ENCODE data around the gene CIDEB.

The CIDEB gene

GRCh38 chr14:24312736-24313507, 5.1 kb upstream of the CIDEB start:
- DNase-seq (ENCODE audit: low read depth in 2 of 2) = no peak

GRCh38 chr14:24311837-24312615, 4.2 kb upstream of the CIDEB start:
- DNase-seq (ENCODE audit: low read depth in 2 of 2) = no peak

GRCh38 chr14:24310646-24311604, 3.1 kb upstream of the CIDEB start, which contains the start of gene LTB4R:
TSS of gene LTB4R (plus strand) at chr14:24311502. CDS start at chr14:24315652, 4,150 bp downstream.
- peak in 1 of 2 donors; percentile 44 for DNase-seq (ENCODE audit: low read depth in 2 of 2)

- no peak for DNase-seq (ENCODE audit: low read depth in 2 of 2)
These were observed 2.5 kb upstream of the CIDEB start for GRCh38 chr14:24310265-24310645.

GRCh38 chr14:24309538-24310264, 1.9 kb upstream of the CIDEB start, which contains the start of gene LTB4R2:
TSS of gene LTB4R2 (plus strand) at chr14:24310140. CDS start at chr14:24310665, 525 bp downstream.
- no peak for DNase-seq (ENCODE audit: low read depth in 2 of 2)

- no peak for DNase-seq (ENCODE audit: low read depth in 2 of 2)
These were observed 756 bp upstream of the CIDEB start for GRCh38 chr14:24308342-24309124.

- DNase-seq (ENCODE audit: low read depth in 2 of 2) = no peak
These were observed 612 bp downstream of the CIDEB start for GRCh38 chr14:24307156-24307574.

- DNase-seq (ENCODE audit: low read depth in 2 of 2) = no peak
These were observed 3.8 kb downstream of the CIDEB start for GRCh38 chr14:24304019-24304387.

- DNase-seq (ENCODE audit: low read depth in 2 of 2) = no peak
These were observed 7.3 kb downstream of the CIDEB start for GRCh38 chr14:24300326-24300980.

GRCh38 chr14:24299255-24300191, 8.3 kb downstream of the CIDEB start, which contains the start of the genes DHRS1 and NOP9:
TSS of gene DHRS1 (minus strand) at chr14:24299780. CDS start at chr14:24299106, 674 bp downstream.
TSS of gene NOP9 (plus strand) at chr14:24299850. CDS start at chr14:24299955, 105 bp downstream.
- DNase-seq (ENCODE audit: low read depth in 2 of 2) = peak; percentile 83 to 88

- no peak for DNase-seq (ENCODE audit: low read depth in 2 of 2)
These were observed 8.9 kb downstream of the CIDEB start for GRCh38 chr14:24298892-24299254.

GRCh38 chr14:24297190-24297964, 10.4 kb downstream of the CIDEB start:
- no peak for DNase-seq (ENCODE audit: low read depth in 2 of 2)

GRCh38 chr14:24296341-24297157, 11.2 kb downstream of the CIDEB start:
- peak; percentile 61 to 68 for DNase-seq (ENCODE audit: low read depth in 2 of 2)

GRCh38 chr14:24293525-24293924, 14.3 kb downstream of the CIDEB start:
- DNase-seq (ENCODE audit: low read depth in 2 of 2) = no peak

GRCh38 chr14:24292118-24292807, 15.5 kb downstream of the CIDEB start:
- no peak for DNase-seq (ENCODE audit: low read depth in 2 of 2)

Measured in stimulated activated CD4-positive, alpha-beta T cell treated with anti-CD3 and anti-CD28 coated beads, Interleukin-15, amount 100 ng/mL, for 48 hours (primary cell).